GM18526 (cell line): ENCODE measurements around the gene EFCAB8.

Source experiments
- POLR2A ChIP-seq: IDR thresholded peaks from 3 replicates; pipeline ENCODE4 v1.6.1; 2011; ENCODE audit not compliant: insufficient read length; ENCODE audit errors: extremely low read depth

EFCAB8 gene

DNA sequence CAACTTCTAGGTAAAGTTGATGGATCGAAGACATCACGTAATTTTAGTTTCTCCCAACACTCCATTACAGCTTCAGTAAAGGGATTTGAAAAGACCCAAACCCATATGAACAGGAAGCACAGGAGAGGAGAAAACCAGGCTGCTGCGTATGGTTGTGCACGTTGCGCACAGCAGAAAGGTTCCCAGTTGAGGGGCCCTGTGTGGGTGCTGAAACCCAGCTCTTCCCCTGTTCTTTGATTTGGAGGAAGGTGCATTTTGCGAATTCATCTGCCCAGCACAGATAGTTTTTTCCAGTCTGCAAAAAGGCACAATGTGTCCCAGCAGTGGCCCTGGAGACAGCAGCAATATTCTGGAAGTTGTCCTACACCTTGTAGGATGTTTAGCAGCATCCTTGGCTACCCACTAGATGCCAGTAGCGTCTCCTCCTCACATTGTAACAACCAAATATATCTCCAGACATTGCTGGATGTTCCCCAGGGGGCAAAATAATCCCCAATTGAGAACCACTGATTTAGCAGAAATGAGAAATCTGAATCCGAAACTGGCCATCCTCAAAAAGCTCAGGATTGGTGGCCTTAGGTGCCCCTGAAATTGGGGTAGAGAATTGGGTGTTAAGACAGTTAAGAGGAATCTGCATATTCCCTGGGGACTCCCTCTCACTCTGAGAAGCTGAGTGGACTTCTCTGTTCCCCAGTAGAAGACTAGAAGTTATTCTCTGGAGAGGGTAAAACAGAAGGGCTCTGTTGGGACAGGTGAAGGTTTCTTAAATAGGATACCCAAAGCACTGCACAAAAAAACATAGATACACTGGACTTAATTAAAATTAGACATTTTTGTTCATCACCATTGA lies 133.3 kb downstream of the EFCAB8 start:
- TF ChIP-seq POLR2A, result no peak

DNA sequence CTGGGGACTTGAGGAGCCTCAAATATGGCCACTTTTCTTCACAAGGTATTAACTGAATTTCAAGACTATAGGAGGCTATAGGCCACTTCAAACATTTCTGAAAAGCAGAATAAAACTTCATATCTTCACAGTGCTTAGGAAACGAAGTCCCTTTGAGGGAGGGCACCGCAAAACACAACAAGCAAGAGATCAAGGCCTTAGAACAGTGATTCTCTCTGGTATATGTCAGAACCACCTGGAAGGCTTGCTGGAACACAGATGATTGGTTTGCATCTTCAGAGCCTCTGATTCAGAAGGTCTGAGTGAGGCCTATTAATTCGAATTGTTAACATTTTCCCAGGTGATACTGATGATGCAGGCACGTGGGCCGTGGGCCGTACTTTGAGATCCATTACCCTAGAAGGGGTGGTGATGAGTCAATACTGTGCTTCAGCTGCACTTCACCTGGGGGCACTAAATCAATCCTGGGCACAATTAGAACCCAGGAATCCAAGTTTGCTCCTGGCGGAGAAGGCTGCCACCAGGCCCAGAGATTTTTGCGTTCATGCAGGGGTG lies 134.8 kb downstream of the EFCAB8 start:
- no peak for TF ChIP-seq POLR2A

- TF ChIP-seq POLR2A, result no peak
Observed at GRCh38 chr20:32995802-32996201, 137.1 kb downstream of the EFCAB8 start.

- TF ChIP-seq POLR2A, result no peak
Observed at GRCh38 chr20:32997431-32997830, 138.7 kb downstream of the EFCAB8 start.

DNA sequence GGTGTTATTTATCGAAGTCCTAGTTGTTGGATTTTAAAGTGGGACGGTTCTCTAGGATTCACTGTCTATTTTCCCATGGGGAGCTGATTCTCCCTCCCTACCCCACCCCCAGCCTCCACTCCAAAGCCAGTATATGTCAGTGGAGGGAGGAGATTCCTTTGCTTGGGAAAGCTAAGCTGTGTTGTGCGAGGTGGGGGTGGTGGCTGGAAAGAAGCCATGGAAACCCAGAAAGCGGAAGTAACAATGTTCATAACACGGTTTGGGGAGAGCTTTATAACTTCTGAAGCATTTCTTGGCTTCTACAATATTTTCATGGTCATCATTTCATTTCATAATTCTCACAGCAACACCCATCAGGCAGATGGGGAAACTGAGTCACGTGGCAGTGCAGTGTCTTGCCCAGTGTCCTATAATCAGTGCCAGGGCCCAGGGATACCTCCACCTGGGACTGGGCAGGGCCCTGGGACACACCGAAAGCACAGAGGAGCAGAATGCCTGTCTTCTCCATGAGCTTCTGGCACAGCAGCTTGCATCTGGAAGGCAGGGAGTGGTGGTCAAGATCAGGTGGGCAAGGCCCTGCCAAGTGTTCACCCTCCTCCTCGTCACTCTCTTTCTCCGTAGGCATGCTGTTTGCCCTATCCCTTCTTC lies 141.0 kb downstream of the EFCAB8 start:
- TF ChIP-seq POLR2A, result no peak

GRCh38 chr20:33000802-33001466 lies 142.2 kb downstream of the EFCAB8 start:
- no peak for TF ChIP-seq POLR2A

GRCh38 chr20:33002087-33002808 lies 143.5 kb downstream of the EFCAB8 start:
- no peak for TF ChIP-seq POLR2A

DNA sequence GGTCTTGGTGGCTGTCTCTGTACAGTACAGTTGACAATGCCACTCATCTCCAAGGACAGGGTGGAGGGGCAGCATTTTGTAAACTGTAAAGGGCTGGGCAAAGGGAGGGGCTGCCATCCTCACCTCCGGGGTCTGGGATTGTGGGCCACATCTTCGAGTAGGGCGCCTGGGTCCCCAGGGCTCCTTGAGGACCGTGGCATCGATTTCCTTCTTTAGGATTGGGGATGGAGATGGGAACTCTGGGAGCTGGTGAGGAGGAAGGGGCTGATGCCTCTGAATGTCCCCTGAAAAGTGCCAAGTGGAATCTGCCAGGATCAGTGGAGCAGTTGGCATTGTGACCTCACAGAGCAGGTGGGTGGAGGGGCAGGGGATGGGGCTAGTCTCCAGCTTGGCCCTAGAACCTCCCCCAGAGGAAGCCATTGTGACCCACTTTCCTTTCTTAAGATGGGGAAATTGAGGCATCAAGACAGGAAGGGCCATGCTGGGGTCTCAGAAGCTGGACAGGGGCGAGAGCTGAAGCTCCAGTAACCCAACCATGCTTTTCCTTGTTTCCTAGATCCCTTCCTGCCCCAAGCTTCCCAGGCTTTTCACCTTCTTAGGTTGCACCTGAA lies 145.5 kb downstream of the EFCAB8 start, which contains the start of gene SUN5:
SUN5 (minus strand) TSS at position 293 of the 611 bp plus-strand sequence; CDS start at position 200, 93 bp downstream.
- TF ChIP-seq POLR2A, result no peak

DNA sequence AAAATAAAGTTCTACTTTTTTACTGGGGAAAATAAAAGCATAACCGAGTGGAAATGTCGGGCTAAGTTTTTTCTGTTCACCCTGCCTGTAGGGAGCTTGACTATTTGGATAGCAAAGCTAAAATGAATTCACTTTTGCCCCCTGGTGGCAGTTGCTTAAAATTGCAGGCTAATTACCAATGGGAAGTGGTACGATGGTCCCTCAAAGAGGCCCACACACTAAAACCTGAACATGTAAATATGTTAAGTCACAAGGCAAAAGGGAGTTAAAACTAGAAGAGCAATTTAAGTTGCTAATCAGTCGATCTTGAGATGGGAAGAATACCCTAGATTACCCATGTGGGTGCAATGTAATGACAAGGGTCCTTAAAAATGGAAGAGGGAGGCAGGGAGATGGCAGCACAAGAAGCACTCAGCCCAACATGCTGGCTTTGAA lies 146.4 kb downstream of the EFCAB8 start:
- TF ChIP-seq POLR2A, result no peak

GRCh38 chr20:33005908-33006775 lies 147.4 kb downstream of the EFCAB8 start:
- TF ChIP-seq POLR2A, result no peak

DNA sequence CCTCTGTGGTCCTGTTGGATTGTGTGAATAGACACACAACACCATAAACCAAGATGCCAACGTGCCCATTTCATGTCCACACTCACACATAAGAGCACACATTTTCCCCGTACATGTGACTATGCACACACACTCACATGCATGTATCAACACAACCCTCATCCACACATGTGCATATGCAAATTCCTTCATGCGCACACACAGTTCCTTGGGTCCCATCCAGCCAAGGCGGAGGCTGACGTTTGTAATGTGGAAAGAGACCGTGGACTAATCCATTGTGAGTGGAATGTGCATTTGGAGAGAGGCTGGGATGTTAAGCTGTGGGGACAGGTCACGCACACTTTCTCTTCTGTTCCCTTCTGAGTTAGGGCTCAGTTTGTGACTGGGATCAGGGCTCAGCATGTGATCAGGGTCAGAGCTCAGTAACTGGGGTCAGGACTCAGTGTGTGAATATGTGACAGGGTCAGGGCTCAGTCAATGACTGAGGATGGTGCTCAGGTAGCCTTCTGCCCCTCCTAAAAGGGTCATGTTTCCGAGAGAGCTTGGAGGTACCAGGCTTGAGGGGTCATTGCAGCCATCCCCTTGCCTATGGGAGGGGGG lies 148.2 kb downstream of the EFCAB8 start:
- no peak for TF ChIP-seq POLR2A

DNA sequence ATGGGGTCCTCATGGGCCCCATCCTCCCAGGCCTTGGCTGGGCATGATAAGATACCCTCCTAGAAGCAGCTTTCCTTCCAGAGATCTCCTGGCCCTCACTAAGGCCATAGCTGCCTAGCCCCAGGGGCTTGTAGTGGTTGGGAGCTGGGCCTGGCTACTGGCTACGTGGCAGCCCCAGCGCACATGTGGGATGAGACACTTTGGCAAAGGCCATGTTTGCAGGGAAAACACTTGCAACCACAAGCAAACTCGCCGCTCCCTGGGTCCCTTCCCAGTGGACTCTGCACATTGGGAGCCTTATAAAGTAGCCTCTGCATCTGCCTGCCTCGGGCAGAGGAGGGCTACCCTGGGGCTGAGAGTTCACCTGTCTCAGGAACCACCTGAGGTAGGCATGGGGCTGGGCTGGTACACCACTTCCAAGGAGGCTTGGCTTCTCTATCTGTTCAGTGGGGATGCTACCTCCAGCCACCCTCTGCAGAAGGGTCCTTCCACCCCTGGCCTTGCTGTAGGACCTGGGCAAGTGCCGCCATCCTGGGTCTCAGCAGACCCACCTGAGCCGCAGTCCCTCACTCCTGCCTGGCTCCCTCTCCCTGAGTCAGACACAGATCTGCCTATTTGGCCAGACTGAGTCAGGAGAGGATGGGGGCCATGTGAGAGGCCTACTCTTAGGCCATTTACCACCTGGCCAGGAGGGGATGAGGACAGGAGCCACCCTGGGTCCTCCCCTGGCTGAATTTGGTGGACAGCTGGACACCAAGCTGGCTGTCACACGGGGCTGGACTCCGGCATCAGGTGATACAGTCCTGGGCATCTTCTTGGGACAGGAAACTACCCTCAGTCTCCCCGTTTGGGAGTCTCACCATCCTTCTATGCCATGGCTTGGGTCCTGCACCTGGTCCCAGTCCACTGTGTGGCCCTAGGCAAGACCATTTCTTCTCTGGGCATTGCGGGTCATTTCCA lies 148.9 kb downstream of the EFCAB8 start, which contains the start of gene BPIFB2:
BPIFB2 (plus strand) TSS at position 329 of the 960 bp plus-strand sequence. CDS start 871 bp downstream, outside the sequence.
- TF ChIP-seq POLR2A, result no peak
